SK-N-SH treated with all-trans-retinoic acid at 6 μM for 48 hours (cell line): ENCODE results near the gene ARHGAP15.

ENCODE experiments used
- ARNTL ChIP-seq: fragments of 450-650 bp; formaldehyde crosslinking; IDR thresholded peaks from 2 replicates; pipeline ENCODE4 v1.5.0; 2020; ENCODE audit warnings: low read depth, mild to moderate bottlenecking, moderate library complexity, borderline replicate concordance
- BACH2 ChIP-seq: fragments of 250-450 bp; sonication (Bioruptor Pico); IDR thresholded peaks from 2 replicates; pipeline ENCODE4 v1.9.0; 2021; ENCODE audit warnings: mild to moderate bottlenecking, borderline replicate concordance
- CREB5 ChIP-seq: fragments of 250-450 bp; sonication (Bioruptor Pico); IDR thresholded peaks from 2 replicates; pipeline ENCODE4 v1.5.1; 2020; ENCODE audit warnings: low read depth, mild to moderate bottlenecking, moderate library complexity
- ISL1 ChIP-seq: fragments of 250-450 bp; sonication (Bioruptor Pico); IDR thresholded peaks from 2 replicates; pipeline ENCODE4 v2.1.2; 2022; ENCODE audit warnings: mild to moderate bottlenecking, moderate library complexity
- OSR1 ChIP-seq: fragments of 250-450 bp; sonication (Bioruptor Pico); IDR thresholded peaks from 2 replicates; pipeline ENCODE4 v1.8.0; 2022; ENCODE audit warnings: moderate library complexity, mild to moderate bottlenecking, inconsistent platforms
- PATZ1 ChIP-seq: fragments of 250-450 bp; sonication (Bioruptor Pico); IDR thresholded peaks from 2 replicates; pipeline ENCODE4 v1.8.0; 2020; ENCODE audit warnings: mild to moderate bottlenecking, moderate library complexity, borderline replicate concordance
- POU6F1 ChIP-seq: fragments of 250-450 bp; sonication (Bioruptor Pico); IDR thresholded peaks from 2 replicates; pipeline ENCODE4 v1.8.0; 2021; ENCODE audit warnings: low read depth, mild to moderate bottlenecking, moderate library complexity, borderline replicate concordance
- RARB ChIP-seq: fragments of 250-450 bp; sonication (Bioruptor Pico); IDR thresholded peaks from 2 replicates; pipeline ENCODE4 v1.8.0; 2021; ENCODE audit warnings: mild to moderate bottlenecking, moderate library complexity
- TSHZ2 ChIP-seq: fragments of 250-450 bp; sonication (Bioruptor Pico); IDR thresholded peaks from 2 replicates; pipeline ENCODE4 v1.5.0; 2020; ENCODE audit warnings: mild to moderate bottlenecking, moderate library complexity
- ZFP3 ChIP-seq: fragments of 250-450 bp; sonication (Bioruptor Pico); IDR thresholded peaks from 2 replicates; pipeline ENCODE4 v1.5.0; 2020; ENCODE audit warnings: mild to moderate bottlenecking, moderate library complexity
- ZFP30 ChIP-seq: fragments of 450-650 bp; formaldehyde crosslinking; IDR thresholded peaks from 2 replicates; pipeline ENCODE4 v1.5.0; 2022; ENCODE audit warnings: mild to moderate bottlenecking, moderate library complexity
- ZNF565 ChIP-seq: fragments of 450-650 bp; formaldehyde crosslinking; conservative IDR thresholded peaks from 2 replicates; pipeline ENCODE4 v1.5.0; 2020; ENCODE audit warnings: low read depth, mild to moderate bottlenecking, moderate library complexity
- ZNF70 ChIP-seq: fragments of 450-650 bp; formaldehyde crosslinking; IDR thresholded peaks from 2 replicates; pipeline ENCODE4 v1.5.0; 2020; ENCODE audit warnings: mild to moderate bottlenecking, moderate library complexity

GRCh38 chr2:143617803-143618415 lies 488.7 kb downstream of the ARHGAP15 start:
- TF ChIP-seq ISL1 (CRISPR knock-in tag) (no peak), ZNF565 (no peak), BACH2 (CRISPR knock-in tag) (no peak), CREB5 (CRISPR knock-in tag) (no peak), ZFP30 (CRISPR knock-in tag) (no peak), ZFP3 (CRISPR knock-in tag) (no peak), PATZ1 (CRISPR knock-in tag) (no peak), TSHZ2 (CRISPR knock-in tag) (no peak), ZNF70 (CRISPR knock-in tag) (no peak), ARNTL (CRISPR knock-in tag) (no peak), OSR1 (CRISPR knock-in tag) (no peak), POU6F1 (CRISPR knock-in tag) (no peak), RARB (no peak)
